ENCODE measurements around the gene FOXO6. TPM values are rescaled to one million over a fixed set of nuclear protein-coding genes. Genes with fewer than 3 reads are reported as not detected.

FOXO6 gene
- total and polyA plus RNA-seq, 12 donors, result 0.22 to 7.0 (median 1.2) TPM; not detected in 1

DNA sequence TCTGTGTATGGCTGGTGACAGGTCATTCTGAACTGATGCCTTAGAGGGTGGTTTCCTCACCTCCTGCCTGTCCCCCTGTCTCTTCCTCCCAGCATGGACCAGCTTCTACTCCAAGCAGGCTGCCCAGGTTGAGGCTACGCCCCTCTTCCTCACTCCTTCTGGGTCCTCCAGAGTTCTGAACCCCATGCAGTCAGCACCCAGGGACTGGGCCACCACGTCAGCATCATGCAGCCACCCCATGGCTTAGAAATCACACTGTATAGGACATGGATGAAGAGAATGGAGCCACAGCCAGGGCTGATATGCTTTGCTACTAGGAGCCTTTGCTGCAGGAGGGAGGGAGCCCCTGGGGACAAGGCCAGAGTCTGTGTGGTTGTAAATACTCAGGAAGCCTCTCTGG lies 8.3 kb downstream of the FOXO6 start:
- H3K9me3 ChIP-seq (replicated peaks in 1 of 3), result no peaks in the 10 kb centered on the region
- no peak overlapping the region for H3K4me3 ChIP-seq
- H3K4me1 ChIP-seq (replicated peaks in 1 of 2), result peaks cover 16 to 23% of the 10 kb centered on the region in 2 donors
- WGBS, 4 donors, result 91 to 100% (median 96%) methylated on average over 2 of the region's 2 CpGs
- no peaks in the 10 kb centered on the region for H3K36me3 ChIP-seq (replicated peaks in 1 of 2)
- TF ChIP-seq, protein P1, sequence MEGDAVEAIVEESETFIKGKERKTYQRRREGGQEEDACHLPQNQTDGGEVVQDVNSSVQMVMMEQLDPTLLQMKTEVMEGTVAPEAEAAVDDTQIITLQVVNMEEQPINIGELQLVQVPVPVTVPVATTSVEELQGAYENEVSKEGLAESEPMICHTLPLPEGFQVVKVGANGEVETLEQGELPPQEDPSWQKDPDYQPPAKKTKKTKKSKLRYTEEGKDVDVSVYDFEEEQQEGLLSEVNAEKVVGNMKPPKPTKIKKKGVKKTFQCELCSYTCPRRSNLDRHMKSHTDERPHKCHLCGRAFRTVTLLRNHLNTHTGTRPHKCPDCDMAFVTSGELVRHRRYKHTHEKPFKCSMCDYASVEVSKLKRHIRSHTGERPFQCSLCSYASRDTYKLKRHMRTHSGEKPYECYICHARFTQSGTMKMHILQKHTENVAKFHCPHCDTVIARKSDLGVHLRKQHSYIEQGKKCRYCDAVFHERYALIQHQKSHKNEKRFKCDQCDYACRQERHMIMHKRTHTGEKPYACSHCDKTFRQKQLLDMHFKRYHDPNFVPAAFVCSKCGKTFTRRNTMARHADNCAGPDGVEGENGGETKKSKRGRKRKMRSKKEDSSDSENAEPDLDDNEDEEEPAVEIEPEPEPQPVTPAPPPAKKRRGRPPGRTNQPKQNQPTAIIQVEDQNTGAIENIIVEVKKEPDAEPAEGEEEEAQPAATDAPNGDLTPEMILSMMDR (IDR thresholded peaks at IDR 0.05), result no peak
- no peak for TF ChIP-seq POLR2A (IDR thresholded peaks at IDR 0.05)
- intact Hi-C loops (cut with DNase I), result no loop called here
- DNase-seq, result no peak
- H3K27ac ChIP-seq, result no peak overlapping the region
- H3K27me3 ChIP-seq, result no peaks in the 10 kb centered on the region

DNA sequence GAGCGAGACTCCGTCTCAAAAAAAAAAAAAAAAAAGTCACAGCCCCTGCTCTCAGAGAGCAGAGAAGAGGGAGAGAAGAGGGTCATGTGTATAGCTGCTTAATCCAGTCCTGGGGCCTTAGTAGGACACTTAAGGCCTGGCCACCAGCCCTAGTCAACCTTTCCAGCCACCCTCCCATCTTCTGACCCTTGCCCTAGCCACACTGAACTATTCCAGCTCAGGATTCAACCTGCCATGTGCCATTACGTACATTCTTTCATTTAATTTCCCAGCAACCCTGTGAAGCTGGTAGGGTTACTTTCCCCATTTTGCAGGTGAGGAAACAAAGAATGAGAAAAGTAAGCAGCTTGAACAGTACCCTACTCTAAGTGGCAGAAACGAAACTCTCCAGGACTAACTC lies 9.0 kb downstream of the FOXO6 start:
- intact Hi-C loops (cut with DNase I), result no loop called here
- peaks cover 16 to 23% of the 10 kb centered on the region in 2 donors for H3K4me1 ChIP-seq (replicated peaks in 1 of 2)
- 81 to 92% (median 87%) methylated on average over 2 to 4 of the region's 4 CpGs for WGBS, 4 donors
- no peaks in the 10 kb centered on the region for H3K36me3 ChIP-seq (replicated peaks in 1 of 2)
- H3K9me3 ChIP-seq (replicated peaks in 1 of 3), result no peaks in the 10 kb centered on the region
- no peak overlapping the region for H3K4me3 ChIP-seq
- no peak for TF ChIP-seq POLR2A (IDR thresholded peaks at IDR 0.05)
- TF ChIP-seq, protein P1 (IDR thresholded peaks at IDR 0.05), result no peak
- H3K27ac ChIP-seq, result no peak overlapping the region
- DNase-seq, result no peak
- H3K27me3 ChIP-seq, result no peaks in the 10 kb centered on the region

DNA sequence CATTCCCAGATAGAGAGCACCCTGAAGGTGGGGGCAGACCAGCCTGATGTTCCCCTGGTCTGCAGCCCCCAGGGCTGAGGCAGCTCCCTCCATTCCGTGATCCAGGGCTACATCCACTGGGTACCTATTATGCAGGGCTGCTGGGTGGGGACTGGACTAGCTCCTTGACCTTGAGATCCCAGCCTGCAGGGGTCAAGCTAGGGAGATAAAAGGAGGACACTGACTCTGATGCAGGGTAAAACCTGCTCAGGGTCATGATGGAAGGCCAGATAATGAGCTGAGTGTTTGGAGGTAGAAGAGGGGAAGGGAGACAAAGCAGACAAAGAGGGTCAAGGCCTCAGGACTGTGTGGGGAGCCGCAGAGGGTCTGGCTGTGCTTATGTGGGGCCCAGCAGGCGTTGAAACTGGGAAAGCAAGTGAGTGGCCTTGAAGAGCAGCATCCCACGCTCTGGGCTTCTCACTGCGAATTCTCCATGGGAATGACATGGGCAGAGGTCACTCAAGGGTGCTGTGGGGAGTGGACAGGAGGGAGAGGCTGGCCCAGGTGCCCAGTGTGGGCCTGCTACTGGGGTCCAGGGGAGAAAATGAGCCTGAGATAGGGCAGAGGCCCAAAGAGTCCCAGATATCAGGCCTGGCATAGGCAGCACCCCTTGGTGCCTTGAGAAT lies 9.7 kb downstream of the FOXO6 start:
- Histone ChIP-seq H3K27ac (no peak overlapping the region), H3K27me3 (no peaks in the 10 kb centered on the region), H3K4me3 (no peak overlapping the region), H3K9me3 (replicated peaks in 1 of 3) (no peaks in the 10 kb centered on the region), H3K4me1 (replicated peaks in 1 of 2) (peaks cover 16 to 21% of the 10 kb centered on the region in 2 donors), H3K36me3 (replicated peaks in 1 of 2) (no peaks in the 10 kb centered on the region)
- DNase-seq, result no peak
- no peak for TF ChIP-seq POLR2A (IDR thresholded peaks at IDR 0.05)
- TF ChIP-seq, protein P1 (IDR thresholded peaks at IDR 0.05), result no peak
- intact Hi-C loops (cut with DNase I), result no loop called here
- WGBS, 4 donors, result 62 to 77% (median 71%) methylated on average over 5 of the region's 5 CpGs

DNA sequence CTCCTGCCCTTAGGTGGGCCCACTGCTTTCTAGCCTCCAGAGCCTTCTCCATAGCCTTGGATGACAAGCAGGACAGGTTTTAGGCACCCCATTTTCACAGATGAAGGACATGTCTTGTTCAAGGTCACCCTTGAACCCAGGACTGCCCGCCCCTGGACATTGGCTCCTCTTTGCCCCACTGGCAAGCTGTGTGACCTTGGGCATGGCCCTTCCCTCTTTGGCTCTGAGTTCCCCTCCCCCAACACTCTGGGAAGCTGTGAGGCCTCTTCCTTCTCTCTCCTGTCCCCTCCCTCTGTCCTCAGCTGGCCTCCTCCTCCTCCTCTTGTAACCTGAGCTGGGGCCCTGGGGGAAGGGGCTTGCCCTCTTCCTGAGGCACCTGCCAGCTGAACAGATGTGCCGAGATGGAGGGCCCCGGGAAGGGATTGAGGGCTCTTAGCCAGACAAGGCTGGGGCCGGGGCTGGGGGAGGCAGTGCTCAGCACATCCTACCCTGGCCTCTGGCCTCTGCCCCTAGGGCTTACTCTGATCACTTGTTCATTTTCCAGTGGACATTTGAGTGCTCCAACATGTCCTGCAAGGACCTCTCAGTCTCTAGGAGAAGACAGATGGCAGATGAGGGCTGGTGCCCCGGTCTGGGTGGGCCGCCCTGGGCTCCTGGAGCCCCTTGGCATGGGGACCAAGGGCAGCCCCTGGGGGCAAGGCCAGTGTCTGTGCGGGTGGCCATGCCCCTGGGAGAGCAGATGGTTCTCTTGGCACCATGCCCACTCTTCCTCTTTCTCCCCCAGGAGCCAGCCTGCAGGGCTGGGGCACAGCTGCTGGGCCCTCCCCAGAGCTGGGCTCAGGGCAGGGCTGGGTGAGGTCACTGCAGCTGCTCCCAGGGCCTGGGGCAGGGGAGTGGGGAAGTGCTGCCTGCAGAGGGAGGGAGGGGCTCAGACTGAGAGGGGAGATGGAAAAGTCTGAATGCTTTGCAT lies 10.7 kb downstream of the FOXO6 start:
- intact Hi-C loops (cut with DNase I), result no loop called here

More for the DNA sequence above, 10.7 kb downstream of the FOXO6 start:
- WGBS, 4 donors, result 34 to 64% (median 40%) methylated on average over 1 to 7 of the region's 7 CpGs
- DNase-seq, result no peak
- TF ChIP-seq, protein P1 (IDR thresholded peaks at IDR 0.05), result no peak
- TF ChIP-seq POLR2A (IDR thresholded peaks at IDR 0.05), result no peak
- H3K4me3 ChIP-seq, result no peak overlapping the region
- peaks cover 8 to 11% of the 10 kb centered on the region in 2 donors for H3K4me1 ChIP-seq (replicated peaks in 1 of 2)
- H3K27me3 ChIP-seq, result no peaks in the 10 kb centered on the region
- H3K36me3 ChIP-seq (replicated peaks in 1 of 2), result no peaks in the 10 kb centered on the region
- no peak overlapping the region for H3K27ac ChIP-seq
- H3K9me3 ChIP-seq (replicated peaks in 1 of 3), result no peaks in the 10 kb centered on the region
